SK-N-SH treated with all-trans-retinoic acid at 6 μM for 48 hours (cell line): ENCODE measurements around the gene VCL.

Experiments
- ATAC-seq: fragments of 200-7000 bp; cut with Tn5 transposase; 3 replicates; pipeline ENCODE4 v1.9.1; 2020; ENCODE audit warnings: mild to moderate bottlenecking, moderate library complexity
- ARNTL ChIP-seq: fragments of 450-650 bp; formaldehyde crosslinking; IDR thresholded peaks from 2 replicates; pipeline ENCODE4 v1.5.0; 2020; ENCODE audit warnings: low read depth, mild to moderate bottlenecking, moderate library complexity, borderline replicate concordance
- BACH2 ChIP-seq: fragments of 250-450 bp; sonication (Bioruptor Pico); IDR thresholded peaks from 2 replicates; pipeline ENCODE4 v1.9.0; 2021; ENCODE audit warnings: mild to moderate bottlenecking, borderline replicate concordance
- CSDC2 ChIP-seq: fragments of 250-450 bp; sonication (Bioruptor Pico); IDR thresholded peaks from 2 replicates; pipeline ENCODE4 v1.5.0; 2020; ENCODE audit warnings: mild to moderate bottlenecking, moderate library complexity
- CSRNP3 ChIP-seq: fragments of 250-450 bp; sonication (Bioruptor Pico); IDR thresholded peaks from 2 replicates; pipeline ENCODE4 v1.5.1; 2021; ENCODE audit warnings: mild to moderate bottlenecking, moderate library complexity
- ESRRG ChIP-seq: fragments of 250-450 bp; sonication (Bioruptor Pico); IDR thresholded peaks from 2 replicates; pipeline ENCODE4 v1.6.1; 2021; ENCODE audit warnings: mild to moderate bottlenecking
- GLIS3 ChIP-seq: fragments of 250-450 bp; sonication (Bioruptor Pico); IDR thresholded peaks from 2 replicates; pipeline ENCODE4 v1.5.0; 2020; ENCODE audit warnings: mild to moderate bottlenecking, moderate library complexity
- OSR1 ChIP-seq: fragments of 250-450 bp; sonication (Bioruptor Pico); IDR thresholded peaks from 2 replicates; pipeline ENCODE4 v1.8.0; 2022; ENCODE audit warnings: moderate library complexity, mild to moderate bottlenecking, inconsistent platforms
- POU6F1 ChIP-seq: fragments of 250-450 bp; sonication (Bioruptor Pico); IDR thresholded peaks from 2 replicates; pipeline ENCODE4 v1.8.0; 2021; ENCODE audit warnings: low read depth, mild to moderate bottlenecking, moderate library complexity, borderline replicate concordance
- PPARA ChIP-seq: fragments of 250-450 bp; sonication (Bioruptor Pico); IDR thresholded peaks from 2 replicates; pipeline ENCODE4 v1.5.0; 2020; ENCODE audit warnings: mild to moderate bottlenecking, borderline replicate concordance
- RARB ChIP-seq: fragments of 250-450 bp; sonication (Bioruptor Pico); IDR thresholded peaks from 2 replicates; pipeline ENCODE4 v1.8.0; 2021; ENCODE audit warnings: mild to moderate bottlenecking, moderate library complexity
- SNAI2 ChIP-seq: fragments of 250-450 bp; sonication (Bioruptor Pico); IDR thresholded peaks from 2 replicates; pipeline ENCODE4 v1.5.0; 2020; ENCODE audit warnings: mild to moderate bottlenecking, moderate library complexity
- TOX ChIP-seq: fragments of 250-450 bp; sonication (Bioruptor Pico); IDR thresholded peaks from 2 replicates; pipeline ENCODE4 v1.8.0; 2021; ENCODE audit warnings: mild to moderate bottlenecking, moderate library complexity, borderline replicate concordance
- TSHZ2 ChIP-seq: fragments of 250-450 bp; sonication (Bioruptor Pico); IDR thresholded peaks from 2 replicates; pipeline ENCODE4 v1.5.0; 2020; ENCODE audit warnings: mild to moderate bottlenecking, moderate library complexity
- ZFP3 ChIP-seq: fragments of 250-450 bp; sonication (Bioruptor Pico); IDR thresholded peaks from 2 replicates; pipeline ENCODE4 v1.5.0; 2020; ENCODE audit warnings: mild to moderate bottlenecking, moderate library complexity
- ZFP30 ChIP-seq: fragments of 450-650 bp; formaldehyde crosslinking; IDR thresholded peaks from 2 replicates; pipeline ENCODE4 v1.5.0; 2022; ENCODE audit warnings: mild to moderate bottlenecking, moderate library complexity
- ZNF565 ChIP-seq: fragments of 450-650 bp; formaldehyde crosslinking; conservative IDR thresholded peaks from 2 replicates; pipeline ENCODE4 v1.5.0; 2020; ENCODE audit warnings: low read depth, mild to moderate bottlenecking, moderate library complexity
- ZNF70 ChIP-seq: fragments of 450-650 bp; formaldehyde crosslinking; IDR thresholded peaks from 2 replicates; pipeline ENCODE4 v1.5.0; 2020; ENCODE audit warnings: mild to moderate bottlenecking, moderate library complexity
- TF ChIP-seq, protein P1 (sequence below): fragments of 250-450 bp; sonication (Bioruptor Pico); IDR thresholded peaks from 2 replicates; pipeline ENCODE4 v1.8.0; 2020; ENCODE audit warnings: mild to moderate bottlenecking, moderate library complexity, borderline replicate concordance
- TF ChIP-seq, protein P2 (sequence below): fragments of 250-450 bp; sonication (Bioruptor Pico); IDR thresholded peaks from 2 replicates; pipeline ENCODE4 v1.5.1; 2020; ENCODE audit warnings: low read depth, mild to moderate bottlenecking, moderate library complexity

Gene VCL

DNA sequence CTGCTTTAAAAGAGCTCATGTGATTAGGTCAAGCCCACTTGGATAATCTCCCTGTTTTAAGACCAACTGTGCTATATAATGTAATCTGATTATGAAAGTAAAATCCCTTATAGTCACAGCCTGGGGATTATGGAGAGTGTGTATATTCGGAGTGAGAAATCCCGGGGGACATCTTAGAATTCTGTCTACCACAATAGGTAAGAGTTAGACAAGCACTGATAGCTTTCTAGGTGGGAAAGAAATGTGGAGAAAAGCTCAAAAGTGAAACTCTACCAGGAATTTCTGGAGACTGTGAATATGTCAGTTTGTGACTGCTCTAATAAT lies 2.9 kb upstream of the VCL start:
- no peak for ATAC-seq
- TF ChIP-seq ZFP30 (CRISPR knock-in tag), result no peak
- TF ChIP-seq BACH2, result no peak
- TF ChIP-seq ZNF70 (CRISPR knock-in tag), result no peak
- no peak for TF ChIP-seq ZNF565
- no peak for TF ChIP-seq CSRNP3 (CRISPR knock-in tag)
- no peak for TF ChIP-seq ESRRG
- TF ChIP-seq OSR1 (CRISPR knock-in tag), result no peak
- no peak for TF ChIP-seq ZFP3
- no peak for TF ChIP-seq TSHZ2 (CRISPR knock-in tag)
- TF ChIP-seq, protein P1, sequence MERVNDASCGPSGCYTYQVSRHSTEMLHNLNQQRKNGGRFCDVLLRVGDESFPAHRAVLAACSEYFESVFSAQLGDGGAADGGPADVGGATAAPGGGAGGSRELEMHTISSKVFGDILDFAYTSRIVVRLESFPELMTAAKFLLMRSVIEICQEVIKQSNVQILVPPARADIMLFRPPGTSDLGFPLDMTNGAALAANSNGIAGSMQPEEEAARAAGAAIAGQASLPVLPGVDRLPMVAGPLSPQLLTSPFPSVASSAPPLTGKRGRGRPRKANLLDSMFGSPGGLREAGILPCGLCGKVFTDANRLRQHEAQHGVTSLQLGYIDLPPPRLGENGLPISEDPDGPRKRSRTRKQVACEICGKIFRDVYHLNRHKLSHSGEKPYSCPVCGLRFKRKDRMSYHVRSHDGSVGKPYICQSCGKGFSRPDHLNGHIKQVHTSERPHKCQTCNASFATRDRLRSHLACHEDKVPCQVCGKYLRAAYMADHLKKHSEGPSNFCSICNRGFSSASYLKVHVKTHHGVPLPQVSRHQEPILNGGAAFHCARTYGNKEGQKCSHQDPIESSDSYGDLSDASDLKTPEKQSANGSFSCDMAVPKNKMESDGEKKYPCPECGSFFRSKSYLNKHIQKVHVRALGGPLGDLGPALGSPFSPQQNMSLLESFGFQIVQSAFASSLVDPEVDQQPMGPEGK (CRISPR knock-in tag), result no peak
- no peak for TF ChIP-seq CSDC2
- no peak for TF ChIP-seq GLIS3 (CRISPR knock-in tag)

DNA sequence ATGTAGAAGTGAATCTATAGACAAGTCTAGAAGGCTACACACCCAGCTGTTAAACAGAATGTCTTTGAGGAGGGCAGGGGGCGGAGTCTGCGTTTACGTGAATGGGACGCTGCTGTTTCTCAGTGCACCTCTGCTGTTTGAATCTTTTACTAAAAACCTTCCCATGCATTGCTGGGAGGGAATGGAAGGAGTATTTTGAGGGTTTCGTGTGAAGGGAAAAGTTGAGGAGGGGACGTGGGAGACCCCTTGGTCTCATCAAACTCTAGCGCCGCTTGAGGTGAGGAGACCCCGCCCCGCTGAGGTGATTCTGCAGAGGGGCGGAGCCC lies 492 bp upstream of the VCL start:
- ATAC-seq, result peak; percentile 50
- TF ChIP-seq TOX (no peak), ZNF70 (CRISPR knock-in tag) (no peak), CSRNP3 (CRISPR knock-in tag) (no peak), ZNF565 (no peak), SNAI2 (CRISPR knock-in tag) (no peak), ARNTL (CRISPR knock-in tag) (no peak), ZFP30 (CRISPR knock-in tag) (no peak), CSDC2 (no peak), PPARA (CRISPR knock-in tag) (no peak), RARB (CRISPR knock-in tag) (no peak), TSHZ2 (CRISPR knock-in tag) (no peak), POU6F1 (CRISPR knock-in tag) (no peak), ESRRG (no peak), ZFP3 (no peak)
- TF ChIP-seq, protein P1 (CRISPR knock-in tag), result no peak
- TF ChIP-seq, protein P2, sequence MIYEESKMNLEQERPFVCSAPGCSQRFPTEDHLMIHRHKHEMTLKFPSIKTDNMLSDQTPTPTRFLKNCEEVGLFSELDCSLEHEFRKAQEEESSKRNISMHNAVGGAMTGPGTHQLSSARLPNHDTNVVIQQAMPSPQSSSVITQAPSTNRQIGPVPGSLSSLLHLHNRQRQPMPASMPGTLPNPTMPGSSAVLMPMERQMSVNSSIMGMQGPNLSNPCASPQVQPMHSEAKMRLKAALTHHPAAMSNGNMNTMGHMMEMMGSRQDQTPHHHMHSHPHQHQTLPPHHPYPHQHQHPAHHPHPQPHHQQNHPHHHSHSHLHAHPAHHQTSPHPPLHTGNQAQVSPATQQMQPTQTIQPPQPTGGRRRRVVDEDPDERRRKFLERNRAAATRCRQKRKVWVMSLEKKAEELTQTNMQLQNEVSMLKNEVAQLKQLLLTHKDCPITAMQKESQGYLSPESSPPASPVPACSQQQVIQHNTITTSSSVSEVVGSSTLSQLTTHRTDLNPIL (CRISPR knock-in tag), result no peak
